ENCODE results near the gene LRRN4CL. TPM values are rescaled to one million over a fixed set of nuclear protein-coding genes. Genes with fewer than 3 reads are reported as not detected.
A peak's percentile ranks its signal among the peaks of the same experiment; 100 is the strongest.
"Not testable (repeated sequence)": the region's sequence is repeated elsewhere in the genome, so short reads cannot be mapped to it uniquely, and the experiment has no call there.

Gene LRRN4CL
- total RNA-seq, 1 donor from 2014 or later, result 0.60 TPM

GRCh38 chr11:62709247-62710000 is 20.1 kb upstream of the LRRN4CL start:
- DNase-seq (ENCODE audit: low read depth in 2 of 2), result peak; percentile 98

GRCh38 chr11:62708793-62709192 is 19.5 kb upstream of the LRRN4CL start:
- DNase-seq (ENCODE audit: low read depth in 2 of 2), result peak in 1 of 2 donors; percentile 15

GRCh38 chr11:62708392-62708791 is 19.1 kb upstream of the LRRN4CL start:
- no peak for DNase-seq (ENCODE audit: low read depth in 2 of 2)

- no peak for DNase-seq (ENCODE audit: low read depth in 2 of 2)
Observed at GRCh38 chr11:62707277-62707861, 18.0 kb upstream of the LRRN4CL start, which contains the start of the genes BSCL2 and GNG3. Gene BSCL2, minus strand, starts transcription at chr11:62707424. Its CDS starts 229 bp downstream, at chr11:62707195. Gene GNG3, plus strand, starts transcription at chr11:62707676. Its CDS starts 620 bp downstream, at chr11:62708296.

- DNase-seq (ENCODE audit: low read depth in 2 of 2), result no peak
Observed at GRCh38 chr11:62706850-62707247, 17.5 kb upstream of the LRRN4CL start.

- peak; percentile 95 to 96 for DNase-seq (ENCODE audit: low read depth in 2 of 2)
Observed at GRCh38 chr11:62705880-62706849, 16.8 kb upstream of the LRRN4CL start.

GRCh38 chr11:62705413-62705812 is 16.1 kb upstream of the LRRN4CL start:
- peak; percentile 9 to 31 for DNase-seq (ENCODE audit: low read depth in 2 of 2)

GRCh38 chr11:62703921-62704320 is 14.6 kb upstream of the LRRN4CL start:
- not testable (repeated sequence) for DNase-seq (ENCODE audit: low read depth in 2 of 2)

- no peak for DNase-seq (ENCODE audit: low read depth in 2 of 2)
Observed at GRCh38 chr11:62702246-62702645, 12.9 kb upstream of the LRRN4CL start.

- DNase-seq (ENCODE audit: low read depth in 2 of 2), result peak; percentile 88 to 91
Observed at GRCh38 chr11:62694455-62695167, 5.3 kb upstream of the LRRN4CL start.

GRCh38 chr11:62693624-62694023 is 4.3 kb upstream of the LRRN4CL start:
- not testable (repeated sequence) for DNase-seq (ENCODE audit: low read depth in 2 of 2)

GRCh38 chr11:62688491-62688890 is 839 bp downstream of the LRRN4CL start:
- DNase-seq (ENCODE audit: low read depth in 2 of 2), result no peak

- DNase-seq (ENCODE audit: low read depth in 2 of 2), result no peak
Observed at GRCh38 chr11:62687508-62688396, 1.6 kb downstream of the LRRN4CL start.

GRCh38 chr11:62682518-62682917 is 6.8 kb downstream of the LRRN4CL start:
- no peak for DNase-seq (ENCODE audit: low read depth in 2 of 2)

GRCh38 chr11:62680825-62681240 is 8.5 kb downstream of the LRRN4CL start:
- peak; percentile 84 to 85 for DNase-seq (ENCODE audit: low read depth in 2 of 2)

- DNase-seq (ENCODE audit: low read depth in 2 of 2), result peak; percentile 89 to 91
Observed at GRCh38 chr11:62678770-62679696, 10.3 kb downstream of the LRRN4CL start, which contains the start of gene UBXN1. Gene UBXN1, minus strand, starts transcription at chr11:62679073. Its CDS starts 150 bp downstream, at chr11:62678923.

- DNase-seq (ENCODE audit: low read depth in 2 of 2), result no peak
Observed at GRCh38 chr11:62678433-62678769, 10.9 kb downstream of the LRRN4CL start.

GRCh38 chr11:62677714-62678113 is 11.6 kb downstream of the LRRN4CL start:
- DNase-seq (ENCODE audit: low read depth in 2 of 2), result no peak

GRCh38 chr11:62677156-62677555 is 12.2 kb downstream of the LRRN4CL start:
- no peak for DNase-seq (ENCODE audit: low read depth in 2 of 2)

All from lung microvascular endothelial cell (primary cell).